PFSK-1 (cell line): ENCODE data around the gene HNF1B.

Source experiments
- FOXP2 ChIP-seq: optimal IDR thresholded peaks from 2 replicates; pipeline ENCODE3; 2011; ENCODE audit warnings: borderline replicate concordance, control low read depth, inconsistent platforms; ENCODE audit not compliant: insufficient read depth; ENCODE audit errors: extremely low read length, extremely low read depth
- POLR2AphosphoS5 ChIP-seq: IDR thresholded peaks from 2 replicates; pipeline ENCODE4 v1.6.1; 2012; ENCODE audit warnings: low read depth, mild to moderate bottlenecking, control low read depth, low read length, moderate library complexity
- REST ChIP-seq, 2 experiments: IDR thresholded peaks; 2 replicates each; pipeline versions ENCODE4 v1.6.1 to v1.8.0; 2011 to 2012; ENCODE audit warnings: low read depth in 2 of 2, low read length in 2 of 2, control low read depth in 1 of 2, inconsistent platforms in 1 of 2, mild to moderate bottlenecking in 1 of 2, moderate library complexity in 1 of 2; ENCODE audit not compliant: insufficient read depth in 1 of 2
- SIN3A ChIP-seq: IDR thresholded peaks from 2 replicates; pipeline ENCODE4 v1.6.1; 2012; ENCODE audit warnings: mild to moderate bottlenecking, low read length, moderate library complexity, borderline replicate concordance; ENCODE audit not compliant: insufficient read depth
- TAF1 ChIP-seq: IDR thresholded peaks from 2 replicates; pipeline ENCODE4 v1.6.1; 2012; ENCODE audit warnings: low read length, control low read depth, borderline replicate concordance; ENCODE audit not compliant: insufficient read depth

DNA sequence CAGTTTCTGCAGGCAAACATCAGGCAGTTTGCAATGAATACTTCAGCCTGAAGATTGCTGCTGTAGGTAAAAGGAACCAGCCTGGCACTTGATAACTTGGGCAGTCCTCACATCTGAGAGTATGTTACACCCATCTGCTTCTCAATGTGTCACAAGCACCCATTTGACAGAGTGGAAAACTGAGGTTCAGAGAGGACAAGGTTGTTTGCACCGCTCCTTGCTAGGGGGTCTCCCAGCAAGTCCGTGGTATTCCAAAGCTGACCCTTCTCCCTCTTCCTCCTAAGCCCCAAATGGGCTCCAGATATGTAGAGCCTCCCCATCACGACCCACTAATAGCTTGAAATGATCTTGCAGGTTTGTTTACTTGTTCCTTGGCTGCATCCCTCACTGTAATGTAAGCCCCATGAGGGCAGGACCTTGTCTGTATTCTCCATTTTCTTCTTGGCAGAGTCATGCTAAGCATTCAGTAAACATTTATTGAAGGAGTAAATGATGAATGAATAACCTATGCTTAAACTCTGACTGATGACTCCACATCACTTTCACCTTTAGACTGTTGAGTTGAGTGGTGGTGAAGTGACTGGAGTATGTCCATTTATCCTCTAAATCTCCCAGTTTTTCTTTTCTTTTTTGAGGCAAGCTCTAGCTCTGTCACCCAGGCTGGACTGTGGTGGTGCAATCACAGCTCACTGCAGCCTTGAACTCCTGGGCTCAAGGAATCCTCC lies 26.4 kb downstream of the HNF1B start:
- TF ChIP-seq POLR2AphosphoS5 (no peak), TAF1 (no peak), REST (IDR thresholded peaks at IDR 0.05; ENCODE audit: insufficient read depth in 1 of 2, low read depth in 2 of 2, low read length in 2 of 2) (no peak), SIN3A (no peak), FOXP2 (no peak)
